Thyroid gland (tissue), 4 donors: ENCODE results near the gene SPARC.

Source experiments
- POLR2A ChIP-seq, 2 donors: fragments of 450-650 bp; IDR thresholded peaks; one replicate each; pipeline ENCODE4 v1.6.1; 2017; ENCODE audit warnings: antibody characterized with exemption in 2 of 2, mild to moderate bottlenecking in 2 of 2, moderate library complexity in 1 of 2
- TF ChIP-seq, protein P1 (sequence below), 6 experiments: fragments of 200-600 bp in 3 of 6; fragments of 450-650 bp in 3 of 6; sonication (generic) in 3 of 6; IDR thresholded peaks; one replicate each; pipeline ENCODE4 v1.5.1; 2016 to 2019; ENCODE audit warnings: antibody characterized with exemption in 6 of 6, mild to moderate bottlenecking in 2 of 6, inconsistent platforms in 1 of 6, moderate library complexity in 1 of 6

DNA sequence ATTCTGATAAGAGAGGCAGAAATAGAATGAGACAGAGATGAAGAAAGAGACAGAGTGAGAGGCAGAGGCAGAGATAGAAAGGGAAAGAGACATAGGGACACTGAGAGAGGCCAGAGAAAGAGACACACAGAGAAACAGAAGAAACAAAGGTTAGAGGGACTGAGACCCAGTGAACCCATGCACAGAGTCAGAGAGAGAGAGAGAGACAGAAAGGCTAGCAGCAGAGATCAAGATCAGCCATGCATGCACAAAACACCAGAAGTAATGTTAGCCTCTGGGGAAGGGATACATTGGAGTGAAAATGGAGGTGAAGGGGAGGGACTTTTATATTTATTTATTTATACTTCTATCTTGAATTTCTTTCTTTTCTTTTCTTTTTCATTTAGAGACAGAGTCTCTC is 14.1 kb upstream of the SPARC start:
- TF ChIP-seq, protein P1, sequence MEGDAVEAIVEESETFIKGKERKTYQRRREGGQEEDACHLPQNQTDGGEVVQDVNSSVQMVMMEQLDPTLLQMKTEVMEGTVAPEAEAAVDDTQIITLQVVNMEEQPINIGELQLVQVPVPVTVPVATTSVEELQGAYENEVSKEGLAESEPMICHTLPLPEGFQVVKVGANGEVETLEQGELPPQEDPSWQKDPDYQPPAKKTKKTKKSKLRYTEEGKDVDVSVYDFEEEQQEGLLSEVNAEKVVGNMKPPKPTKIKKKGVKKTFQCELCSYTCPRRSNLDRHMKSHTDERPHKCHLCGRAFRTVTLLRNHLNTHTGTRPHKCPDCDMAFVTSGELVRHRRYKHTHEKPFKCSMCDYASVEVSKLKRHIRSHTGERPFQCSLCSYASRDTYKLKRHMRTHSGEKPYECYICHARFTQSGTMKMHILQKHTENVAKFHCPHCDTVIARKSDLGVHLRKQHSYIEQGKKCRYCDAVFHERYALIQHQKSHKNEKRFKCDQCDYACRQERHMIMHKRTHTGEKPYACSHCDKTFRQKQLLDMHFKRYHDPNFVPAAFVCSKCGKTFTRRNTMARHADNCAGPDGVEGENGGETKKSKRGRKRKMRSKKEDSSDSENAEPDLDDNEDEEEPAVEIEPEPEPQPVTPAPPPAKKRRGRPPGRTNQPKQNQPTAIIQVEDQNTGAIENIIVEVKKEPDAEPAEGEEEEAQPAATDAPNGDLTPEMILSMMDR (IDR thresholded peaks at IDR 0.05), result no peak
- TF ChIP-seq POLR2A (IDR thresholded peaks at IDR 0.05), result no peak
